Glutamatergic neuron (in vitro differentiated cells): Measurements from ENCODE around the gene LTBP2. TPM values are rescaled to one million over a fixed set of nuclear protein-coding genes. Genes with fewer than 3 reads are reported as not detected.

Experiments used
- DNase-seq: peaks from one replicate; pipeline ENCODE4 v3.0.0; 2022
- H3K27ac Mint-ChIP-seq: one replicate; pipeline ENCODE4 v1.8.0; 2020; ENCODE audit warnings: mild to moderate bottlenecking, mixed read lengths, inconsistent platforms; ENCODE audit not compliant: unreplicated experiment
- H3K27me3 Mint-ChIP-seq: one replicate; pipeline ENCODE4 v1.8.0; 2020; ENCODE audit warnings: mild to moderate bottlenecking, moderate library complexity, mixed read lengths, inconsistent platforms; ENCODE audit not compliant: unreplicated experiment
- H3K36me3 Mint-ChIP-seq: one replicate; pipeline ENCODE4 v1.8.0; 2020; ENCODE audit warnings: mild to moderate bottlenecking, mixed read lengths, inconsistent platforms; ENCODE audit not compliant: unreplicated experiment
- H3K4me1 Mint-ChIP-seq: one replicate; pipeline ENCODE4 v1.8.0; 2020; ENCODE audit warnings: mild to moderate bottlenecking, low read depth, mixed read lengths, inconsistent platforms; ENCODE audit not compliant: unreplicated experiment
- H3K4me3 Mint-ChIP-seq: one replicate; pipeline ENCODE4 v1.8.0; 2020; ENCODE audit warnings: mild to moderate bottlenecking, mixed read lengths, inconsistent platforms; ENCODE audit not compliant: unreplicated experiment
- H3K9me3 Mint-ChIP-seq: one replicate; pipeline ENCODE4 v1.8.0; 2020; ENCODE audit warnings: mild to moderate bottlenecking, moderate library complexity, mixed read lengths, inconsistent platforms; ENCODE audit not compliant: unreplicated experiment
- total RNA-seq: library from RNA; stranded (reverse); fragmentation: NEBNext Ultra II Directional; extraction: Animal tissue kit (Norgen Biotek cat#: 25700); gene quantifications from one replicate; pipeline ENCODE4 v1.2.1, GENCODE V29; 2021; ENCODE audit not compliant: unreplicated experiment
- TF ChIP-seq, protein P1 (sequence below): fragments of 200-600 bp; sonication (generic); IDR thresholded peaks from one replicate; pipeline ENCODE4 v1.5.0; 2021; ENCODE audit not compliant: partially characterized antibody, unreplicated experiment

Gene LTBP2
- total RNA-seq, 1 donor from 2014 or later, result 1.2 TPM

DNA sequence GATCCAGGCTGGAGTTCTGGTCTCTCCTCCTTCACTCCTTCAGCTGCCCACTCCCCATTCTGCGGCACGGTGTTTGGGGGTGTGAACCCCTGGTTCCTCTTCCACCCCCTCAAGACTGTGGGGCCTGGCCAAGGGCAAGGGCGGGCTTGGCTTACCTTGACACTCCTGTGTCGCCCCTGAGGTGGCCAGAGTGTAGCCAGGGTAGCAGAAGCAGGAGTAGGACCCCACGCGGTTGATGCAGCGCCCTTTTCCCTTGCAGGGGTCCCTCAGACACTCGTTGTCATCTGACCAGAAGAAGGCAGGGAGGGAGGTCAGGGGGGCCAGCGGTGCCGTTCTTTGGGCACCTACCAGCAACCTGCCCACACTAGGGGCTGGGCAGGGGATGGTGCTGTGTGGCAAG, 90.3 kb downstream of the LTBP2 start:
- peaks cover 2% of the 10 kb centered on the region for H3K9me3 Mint-ChIP-seq
- H3K27ac Mint-ChIP-seq, result no peak overlapping the region
- TF ChIP-seq, protein P1, sequence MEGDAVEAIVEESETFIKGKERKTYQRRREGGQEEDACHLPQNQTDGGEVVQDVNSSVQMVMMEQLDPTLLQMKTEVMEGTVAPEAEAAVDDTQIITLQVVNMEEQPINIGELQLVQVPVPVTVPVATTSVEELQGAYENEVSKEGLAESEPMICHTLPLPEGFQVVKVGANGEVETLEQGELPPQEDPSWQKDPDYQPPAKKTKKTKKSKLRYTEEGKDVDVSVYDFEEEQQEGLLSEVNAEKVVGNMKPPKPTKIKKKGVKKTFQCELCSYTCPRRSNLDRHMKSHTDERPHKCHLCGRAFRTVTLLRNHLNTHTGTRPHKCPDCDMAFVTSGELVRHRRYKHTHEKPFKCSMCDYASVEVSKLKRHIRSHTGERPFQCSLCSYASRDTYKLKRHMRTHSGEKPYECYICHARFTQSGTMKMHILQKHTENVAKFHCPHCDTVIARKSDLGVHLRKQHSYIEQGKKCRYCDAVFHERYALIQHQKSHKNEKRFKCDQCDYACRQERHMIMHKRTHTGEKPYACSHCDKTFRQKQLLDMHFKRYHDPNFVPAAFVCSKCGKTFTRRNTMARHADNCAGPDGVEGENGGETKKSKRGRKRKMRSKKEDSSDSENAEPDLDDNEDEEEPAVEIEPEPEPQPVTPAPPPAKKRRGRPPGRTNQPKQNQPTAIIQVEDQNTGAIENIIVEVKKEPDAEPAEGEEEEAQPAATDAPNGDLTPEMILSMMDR, result no peak
- no peaks in the 10 kb centered on the region for H3K36me3 Mint-ChIP-seq
- no peak overlapping the region for H3K4me3 Mint-ChIP-seq
- no peaks in the 10 kb centered on the region for H3K4me1 Mint-ChIP-seq
- DNase-seq, result no peak
- H3K27me3 Mint-ChIP-seq, result peaks cover 9% of the 10 kb centered on the region

DNA sequence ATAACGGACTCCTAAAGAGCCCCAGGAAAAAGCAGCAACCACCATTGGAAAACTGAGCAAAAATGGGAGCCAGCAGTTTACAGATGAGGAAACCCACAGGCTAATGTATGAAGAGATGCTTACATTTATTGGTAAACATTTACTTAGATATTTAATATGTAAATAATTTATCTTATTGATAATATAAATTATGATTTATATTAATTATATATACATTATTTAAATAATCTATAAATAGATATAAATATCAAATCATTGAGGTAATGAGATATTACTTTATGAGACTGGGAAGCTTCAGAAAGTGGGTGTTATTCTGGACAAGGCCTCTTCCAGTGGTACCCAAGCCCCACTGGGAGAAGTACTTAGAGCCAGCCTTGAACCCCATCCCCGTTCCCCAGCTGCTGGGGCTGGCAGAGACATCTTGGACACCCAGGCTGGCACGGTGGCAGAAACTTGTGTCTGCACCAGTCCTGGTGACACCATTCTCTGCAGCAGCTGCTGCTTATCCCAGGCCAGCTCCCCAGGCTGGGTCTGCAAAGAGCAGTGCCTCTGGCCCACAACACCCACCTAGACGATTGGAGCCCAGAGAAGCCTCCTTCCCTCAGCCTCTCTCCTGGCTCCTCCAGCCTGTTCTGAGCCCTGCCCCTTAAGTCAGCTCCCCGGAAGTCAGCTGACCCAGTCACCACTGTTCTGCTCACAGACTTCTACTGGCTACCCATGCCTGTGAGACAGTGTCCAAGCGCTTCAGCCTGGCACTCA, 92.5 kb downstream of the LTBP2 start:
- Mint-ChIP-seq H3K27ac (no peak overlapping the region), H3K36me3 (no peaks in the 10 kb centered on the region), H3K9me3 (peaks cover 2% of the 10 kb centered on the region)

GRCh38 chr14:74518221-74518620, 93.8 kb downstream of the LTBP2 start:
- Mint-ChIP-seq H3K4me3 (no peak overlapping the region), H3K27ac (no peak overlapping the region), H3K9me3 (peaks cover 2% of the 10 kb centered on the region), H3K36me3 (no peaks in the 10 kb centered on the region), H3K4me1 (peaks cover 5% of the 10 kb centered on the region), H3K27me3 (peaks cover 3% of the 10 kb centered on the region)
- no peak for DNase-seq
- TF ChIP-seq, protein P1, result no peak

More for the DNA sequence above, 92.5 kb downstream of the LTBP2 start:
- Mint-ChIP-seq H3K4me1 (peaks cover 2% of the 10 kb centered on the region), H3K4me3 (no peak overlapping the region), H3K27me3 (peaks cover 4% of the 10 kb centered on the region)
- TF ChIP-seq, protein P1, result no peak
- no peak for DNase-seq

GRCh38 chr14:74517731-74518130, 94.3 kb downstream of the LTBP2 start:
- H3K4me3 Mint-ChIP-seq, result no peak overlapping the region
- peaks cover 2% of the 10 kb centered on the region for H3K27me3 Mint-ChIP-seq
- peaks cover 2% of the 10 kb centered on the region for H3K9me3 Mint-ChIP-seq
- TF ChIP-seq, protein P1, result no peak
- DNase-seq, result no peak
- no peaks in the 10 kb centered on the region for H3K36me3 Mint-ChIP-seq
- H3K27ac Mint-ChIP-seq, result no peak overlapping the region
- H3K4me1 Mint-ChIP-seq, result peaks cover 5% of the 10 kb centered on the region

GRCh38 chr14:74516451-74517160, 95.4 kb downstream of the LTBP2 start:
- H3K27me3 Mint-ChIP-seq, result peaks cover 2% of the 10 kb centered on the region
- H3K36me3 Mint-ChIP-seq, result no peaks in the 10 kb centered on the region
- H3K4me1 Mint-ChIP-seq, result peaks cover 5% of the 10 kb centered on the region
- DNase-seq, result no peak
- peaks cover 2% of the 10 kb centered on the region for H3K9me3 Mint-ChIP-seq
- H3K4me3 Mint-ChIP-seq, result no peak overlapping the region
- no peak overlapping the region for H3K27ac Mint-ChIP-seq
- TF ChIP-seq, protein P1, result no peak
